ENCODE measurements around the gene ADAM19.
"Not testable (repeated sequence)": the region's sequence is repeated elsewhere in the genome, so short reads cannot be mapped to it uniquely, and the experiment has no call there.

The ADAM19 gene

GRCh38 chr5:157491471-157491995 lies 84.0 kb downstream of the ADAM19 start:
- DNase-seq (ENCODE audit: low read depth in 2 of 2, low spot score in 1 of 2) = no peak

- no peak for DNase-seq (ENCODE audit: low read depth in 2 of 2, low spot score in 1 of 2)
These were observed 88.2 kb downstream of the ADAM19 start for GRCh38 chr5:157487358-157487757.

GRCh38 chr5:157486861-157487260 lies 88.7 kb downstream of the ADAM19 start:
- DNase-seq (ENCODE audit: low read depth in 2 of 2, low spot score in 1 of 2) = no peak

- DNase-seq (ENCODE audit: low read depth in 2 of 2, low spot score in 1 of 2) = no peak
These were observed 89.3 kb downstream of the ADAM19 start for GRCh38 chr5:157486221-157486681.

- no peak for DNase-seq (ENCODE audit: low read depth in 2 of 2, low spot score in 1 of 2)
These were observed 89.8 kb downstream of the ADAM19 start for GRCh38 chr5:157485811-157486210.

GRCh38 chr5:157485340-157485739 lies 90.2 kb downstream of the ADAM19 start:
- no peak for DNase-seq (ENCODE audit: low read depth in 2 of 2, low spot score in 1 of 2)

GRCh38 chr5:157484768-157485167 lies 90.8 kb downstream of the ADAM19 start:
- no peak for DNase-seq (ENCODE audit: low read depth in 2 of 2, low spot score in 1 of 2)

- DNase-seq (ENCODE audit: low read depth in 2 of 2, low spot score in 1 of 2) = not testable (repeated sequence)
These were observed 92.9 kb downstream of the ADAM19 start for GRCh38 chr5:157482702-157483101.

GRCh38 chr5:157481666-157482065 lies 93.9 kb downstream of the ADAM19 start:
- no peak for DNase-seq (ENCODE audit: low read depth in 2 of 2, low spot score in 1 of 2)

- DNase-seq (ENCODE audit: low read depth in 2 of 2, low spot score in 1 of 2) = no peak
These were observed 94.3 kb downstream of the ADAM19 start for GRCh38 chr5:157481265-157481664.

GRCh38 chr5:157479612-157480510 lies 95.7 kb downstream of the ADAM19 start:
- DNase-seq (ENCODE audit: low read depth in 2 of 2, low spot score in 1 of 2) = no peak

GRCh38 chr5:157479166-157479565 lies 96.4 kb downstream of the ADAM19 start:
- no peak for DNase-seq (ENCODE audit: low read depth in 2 of 2, low spot score in 1 of 2)

GRCh38 chr5:157478726-157479125 lies 96.8 kb downstream of the ADAM19 start:
- no peak for DNase-seq (ENCODE audit: low read depth in 2 of 2, low spot score in 1 of 2)

- no peak for DNase-seq (ENCODE audit: low read depth in 2 of 2, low spot score in 1 of 2)
These were observed 97.6 kb downstream of the ADAM19 start for GRCh38 chr5:157477814-157478494.

GRCh38 chr5:157476702-157477408 lies 98.7 kb downstream of the ADAM19 start:
- DNase-seq (ENCODE audit: low read depth in 2 of 2, low spot score in 1 of 2) = no peak

GRCh38 chr5:157475432-157475831 lies 100.1 kb downstream of the ADAM19 start:
- DNase-seq (ENCODE audit: low read depth in 2 of 2, low spot score in 1 of 2) = no peak

- DNase-seq (ENCODE audit: low read depth in 2 of 2, low spot score in 1 of 2) = no peak
These were observed 101.9 kb downstream of the ADAM19 start for GRCh38 chr5:157473383-157474320.

- DNase-seq (ENCODE audit: low read depth in 2 of 2, low spot score in 1 of 2) = no peak
These were observed 103.9 kb downstream of the ADAM19 start for GRCh38 chr5:157471709-157472108.

- DNase-seq (ENCODE audit: low read depth in 2 of 2, low spot score in 1 of 2) = no peak
These were observed 104.9 kb downstream of the ADAM19 start for GRCh38 chr5:157470631-157471030.

GRCh38 chr5:157469687-157470086 lies 105.9 kb downstream of the ADAM19 start:
- no peak for DNase-seq (ENCODE audit: low read depth in 2 of 2, low spot score in 1 of 2)
